ENCODE measurements around the gene HSPA1L.

GRCh38 chr6:31775633-31776484 is 39.2 kb downstream of the HSPA1L start:
- TF ChIP-seq, protein P1, sequence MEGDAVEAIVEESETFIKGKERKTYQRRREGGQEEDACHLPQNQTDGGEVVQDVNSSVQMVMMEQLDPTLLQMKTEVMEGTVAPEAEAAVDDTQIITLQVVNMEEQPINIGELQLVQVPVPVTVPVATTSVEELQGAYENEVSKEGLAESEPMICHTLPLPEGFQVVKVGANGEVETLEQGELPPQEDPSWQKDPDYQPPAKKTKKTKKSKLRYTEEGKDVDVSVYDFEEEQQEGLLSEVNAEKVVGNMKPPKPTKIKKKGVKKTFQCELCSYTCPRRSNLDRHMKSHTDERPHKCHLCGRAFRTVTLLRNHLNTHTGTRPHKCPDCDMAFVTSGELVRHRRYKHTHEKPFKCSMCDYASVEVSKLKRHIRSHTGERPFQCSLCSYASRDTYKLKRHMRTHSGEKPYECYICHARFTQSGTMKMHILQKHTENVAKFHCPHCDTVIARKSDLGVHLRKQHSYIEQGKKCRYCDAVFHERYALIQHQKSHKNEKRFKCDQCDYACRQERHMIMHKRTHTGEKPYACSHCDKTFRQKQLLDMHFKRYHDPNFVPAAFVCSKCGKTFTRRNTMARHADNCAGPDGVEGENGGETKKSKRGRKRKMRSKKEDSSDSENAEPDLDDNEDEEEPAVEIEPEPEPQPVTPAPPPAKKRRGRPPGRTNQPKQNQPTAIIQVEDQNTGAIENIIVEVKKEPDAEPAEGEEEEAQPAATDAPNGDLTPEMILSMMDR (IDR thresholded peaks at IDR 0.05; ENCODE audit: insufficient read depth, low read length, poor library complexity, severe bottlenecking) = no peak
- TF ChIP-seq EZH2phosphoT487 (conservative IDR thresholded peaks at IDR 0.05; ENCODE audit: low read length) = no peak
